ENCODE measurements around the gene GAS2.
"Not testable (repeated sequence)": the region's sequence is repeated elsewhere in the genome, so short reads cannot be mapped to it uniquely, and the experiment has no call there.

The GAS2 gene

DNA sequence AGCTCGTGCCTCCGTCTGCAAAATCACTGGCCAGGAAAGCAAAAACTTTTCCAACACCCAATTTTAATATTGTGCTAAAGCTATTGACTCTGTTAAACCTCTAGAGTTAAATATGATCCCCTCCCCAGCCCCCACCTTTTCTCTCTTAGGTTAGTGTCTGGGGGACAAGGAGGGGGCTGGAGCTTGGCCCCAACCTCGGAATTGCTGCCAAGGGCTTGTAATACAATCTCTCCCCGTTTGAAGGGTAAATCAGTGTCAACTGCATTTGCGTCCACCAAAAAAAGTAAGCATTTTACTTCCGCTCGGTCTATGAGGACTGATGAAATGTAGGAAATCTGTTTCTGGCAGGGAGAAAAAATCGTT lies at the start of gene GAS2:
GAS2 (plus strand) TSS at position 287 of the 363 bp plus-strand sequence. CDS start 8,259 bp downstream, outside the sequence.
- DNase-seq = no peak

DNA sequence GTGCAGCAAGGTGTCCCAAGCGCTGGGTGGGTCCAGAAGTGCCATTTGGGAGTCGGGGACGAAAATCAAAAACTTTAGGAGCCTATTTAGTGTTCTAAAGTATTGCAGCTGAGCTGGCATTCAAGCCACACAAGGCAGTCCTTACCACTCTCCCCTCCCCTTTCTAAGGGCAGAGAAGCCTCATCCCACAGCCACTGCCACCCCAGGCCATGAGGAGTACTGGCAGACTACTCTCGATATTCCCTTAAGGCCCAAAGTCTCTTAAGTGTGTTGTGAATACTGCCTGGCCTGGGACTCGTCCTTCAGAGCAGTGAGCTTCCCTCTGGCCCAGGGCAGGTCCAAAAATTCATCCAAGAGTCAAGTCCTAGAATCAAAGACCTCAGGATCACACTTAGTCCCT lies 48.5 kb upstream of the GAS2 start:
- no peak for DNase-seq

DNA sequence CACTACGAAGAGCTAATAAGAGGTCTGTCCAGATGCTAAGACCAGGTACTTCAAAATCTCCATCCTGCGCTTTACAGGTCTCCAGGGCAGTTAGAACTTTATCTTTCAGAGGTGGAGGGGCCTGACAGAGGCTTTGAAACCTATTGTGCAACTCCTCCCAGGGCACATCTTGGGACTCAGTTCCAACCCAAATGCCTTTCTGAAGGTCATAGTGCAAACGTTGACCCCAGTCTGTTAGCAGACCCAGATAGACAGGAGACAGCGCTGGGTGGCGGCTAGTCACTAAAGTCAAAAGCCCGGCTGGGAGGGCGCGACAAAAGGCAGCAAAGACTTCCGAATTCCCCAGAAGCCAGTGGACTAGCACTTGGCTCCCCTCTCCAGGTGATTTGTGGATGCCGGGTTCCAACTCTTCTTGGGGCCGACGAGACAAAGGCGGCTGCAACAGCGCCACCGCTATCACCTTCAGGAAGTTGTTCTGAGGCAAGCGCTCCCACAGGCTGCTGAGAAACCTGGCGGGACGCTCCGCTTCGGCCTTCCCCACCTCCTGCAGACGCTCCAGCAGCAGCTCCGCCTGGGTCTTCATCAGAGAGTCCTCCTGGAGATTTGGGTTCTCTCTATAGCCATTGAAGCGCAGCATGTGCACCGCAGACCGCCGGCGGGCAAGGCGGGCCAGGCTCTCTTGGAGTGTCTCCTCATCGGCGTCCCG lies 41.5 kb upstream of the GAS2 start:
- DNase-seq = peak; percentile 8 to 68

DNA sequence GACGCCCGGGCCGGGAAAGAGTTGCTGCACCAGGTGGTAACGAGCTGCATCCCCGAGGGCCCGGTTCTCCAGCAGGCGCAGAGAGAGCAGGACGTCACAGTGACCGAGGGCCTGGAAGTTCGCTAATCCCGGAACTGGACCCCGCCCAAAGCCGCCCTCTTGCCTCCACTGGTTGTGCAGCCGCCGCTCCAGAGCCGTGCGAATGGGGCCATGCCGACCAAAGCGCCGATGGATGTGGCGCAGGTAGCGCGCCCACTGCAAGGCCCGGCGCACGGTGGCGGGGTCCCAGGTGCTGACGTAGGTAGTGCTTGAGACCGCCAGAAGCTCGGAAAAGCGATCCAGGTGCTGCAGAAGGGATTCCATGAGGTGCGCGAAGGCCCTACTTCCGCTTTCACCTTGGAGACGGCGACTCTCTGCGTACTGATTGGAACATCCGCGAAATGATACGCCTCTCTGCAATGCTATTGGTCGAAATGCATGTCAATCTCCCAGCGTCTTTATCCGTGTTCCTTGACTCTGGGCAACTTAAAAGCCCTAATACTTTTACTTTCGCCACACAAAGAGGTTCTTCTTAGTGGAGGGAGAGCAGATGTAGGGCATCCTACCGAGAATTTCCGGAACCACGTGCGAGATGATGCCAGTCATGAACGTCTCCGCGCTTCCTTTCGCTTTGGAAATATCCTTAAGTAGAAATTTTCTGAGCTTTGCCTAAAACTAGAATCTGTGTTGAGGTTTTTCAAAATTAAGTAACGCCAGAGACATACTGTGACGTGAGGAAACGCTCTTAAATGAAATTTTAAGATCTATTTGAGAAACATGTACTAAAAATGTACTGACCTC lies 40.7 kb upstream of the GAS2 start, which contains the start of gene FANCF:
FANCF (minus strand) TSS at position 376 of the 840 bp plus-strand sequence; CDS start at position 363, 13 bp downstream.
- peak; percentile 93 to 97 for DNase-seq

DNA sequence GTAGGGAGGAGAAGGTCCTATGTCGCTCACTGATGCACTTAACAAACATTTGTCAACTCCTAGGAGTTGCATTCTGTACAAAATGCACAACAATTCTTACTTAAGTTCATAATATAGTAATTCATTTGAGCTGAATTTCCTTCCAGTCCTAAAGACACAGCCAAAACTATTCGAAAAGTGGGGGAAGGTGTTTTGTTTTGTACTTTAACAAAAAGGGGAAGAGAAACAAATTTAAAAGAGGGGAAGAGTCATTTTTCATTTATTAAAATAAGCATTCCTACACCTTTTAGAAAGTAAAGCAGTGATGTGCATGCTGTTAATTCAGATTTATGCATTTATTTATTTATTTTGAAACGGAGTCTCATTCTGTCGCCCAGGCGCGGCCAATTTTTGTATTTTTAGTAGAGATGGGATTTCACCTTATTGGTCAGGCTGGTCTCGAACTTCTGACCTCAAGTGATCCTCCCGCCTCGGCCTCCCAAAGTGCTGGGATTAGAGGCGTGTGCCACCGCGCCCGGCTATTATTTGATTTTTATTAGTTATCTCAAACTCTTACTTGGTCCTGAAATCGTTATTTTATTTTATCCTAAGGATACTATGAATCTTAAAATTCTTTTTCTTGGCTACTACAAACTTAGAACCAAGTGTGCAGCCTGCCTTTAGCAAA lies 39.7 kb upstream of the GAS2 start:
- no peak for DNase-seq

DNA sequence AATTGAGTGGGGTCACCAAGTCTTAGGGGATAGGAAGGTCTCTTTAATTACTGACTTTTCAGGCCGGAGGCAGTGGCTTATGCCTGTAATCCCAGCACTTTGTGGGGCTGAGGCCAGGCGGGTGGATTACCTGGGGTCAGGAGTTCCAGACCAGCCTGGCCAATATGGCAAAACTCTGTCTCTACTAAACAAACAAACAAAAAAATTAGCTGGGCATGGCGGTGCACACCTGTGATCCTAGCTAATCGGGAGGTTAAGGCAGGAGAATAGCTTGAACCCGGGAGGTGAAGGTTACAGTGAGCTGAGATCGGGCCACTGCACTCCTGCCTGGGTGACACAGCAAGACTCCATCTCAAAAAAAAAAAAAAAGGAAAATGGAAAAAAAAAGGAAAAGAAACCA lies 39.0 kb upstream of the GAS2 start:
- DNase-seq = no peak

DNA sequence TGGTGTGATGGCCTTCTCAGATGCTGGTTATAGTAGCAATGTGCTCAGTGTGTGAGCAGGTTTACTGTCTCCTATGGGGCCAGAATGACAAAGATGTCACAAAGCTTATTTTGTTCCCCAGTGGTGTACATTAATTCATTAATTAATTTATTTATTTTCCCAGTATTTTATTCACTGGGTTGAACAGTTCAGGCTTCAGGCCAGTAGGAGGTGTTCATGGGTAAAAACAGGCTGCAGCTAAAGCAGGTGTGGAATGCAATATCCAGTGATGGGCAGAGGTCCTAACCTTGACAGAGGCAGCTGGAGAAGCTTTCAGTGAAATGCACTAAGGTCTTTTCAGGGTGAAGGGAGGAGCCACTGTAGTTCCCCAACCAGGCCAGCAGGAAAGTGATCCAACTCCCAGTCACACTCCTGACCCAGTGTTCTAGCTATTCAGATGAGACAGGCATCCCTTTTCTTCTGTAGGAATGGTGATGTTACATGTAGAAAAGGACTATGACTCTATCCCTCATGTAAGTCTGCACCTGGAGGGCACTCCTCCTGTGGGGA lies 33.0 kb upstream of the GAS2 start:
- no peak for DNase-seq

DNA sequence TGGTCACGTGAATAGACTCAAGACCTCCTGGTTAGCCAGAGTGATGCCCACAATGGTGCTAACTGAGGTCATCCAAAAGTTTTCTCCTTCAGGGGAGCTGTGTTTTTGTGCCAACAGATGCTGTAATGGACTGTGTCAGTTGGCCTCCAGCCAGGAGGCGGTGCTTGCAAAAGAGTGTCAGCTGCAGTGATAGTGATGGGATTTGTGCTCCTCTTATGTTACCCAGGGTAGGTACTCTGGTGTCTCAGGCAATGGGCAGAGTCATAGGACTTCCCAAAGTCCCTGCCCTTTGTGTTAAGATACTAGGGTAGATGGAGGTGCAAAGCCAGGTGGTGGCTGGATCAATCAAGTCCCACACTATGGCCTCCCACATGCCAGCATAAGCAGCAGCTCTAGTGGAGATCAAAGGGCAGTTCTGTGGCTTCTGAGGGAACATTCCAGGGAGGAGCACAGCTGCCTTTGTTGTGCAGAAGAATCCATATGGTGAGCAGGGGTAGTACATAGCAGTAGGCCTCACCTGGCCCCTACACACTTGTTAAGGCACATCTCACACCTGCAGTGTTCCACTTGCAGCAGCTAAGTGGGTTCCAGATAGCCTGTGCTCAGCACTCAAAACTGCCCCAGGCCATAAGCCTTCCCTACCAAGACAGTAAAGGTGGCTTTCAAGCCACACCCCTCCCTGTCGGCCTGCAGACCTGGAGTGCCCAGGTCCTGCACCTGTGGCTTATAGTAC lies 31.3 kb upstream of the GAS2 start:
- no peak for DNase-seq

DNA sequence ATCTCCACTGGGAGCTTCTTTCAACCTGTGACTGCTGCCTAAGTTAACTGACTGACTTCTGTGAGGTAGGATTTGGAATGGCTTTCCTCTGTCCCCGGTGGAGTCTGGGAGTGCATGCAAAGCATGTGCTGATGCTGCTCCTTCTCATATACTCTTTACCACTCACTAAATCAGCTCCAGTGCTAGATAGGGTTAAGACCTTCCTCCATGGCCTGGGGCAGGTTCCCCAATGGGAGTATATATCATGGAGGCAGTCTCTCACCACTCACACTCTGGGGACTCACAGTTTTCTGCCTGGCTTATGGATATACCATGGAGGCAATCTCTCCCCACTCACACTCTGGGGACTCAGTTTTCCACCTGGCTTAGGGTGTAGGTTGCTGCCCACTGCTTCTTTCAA lies 30.7 kb upstream of the GAS2 start:
- DNase-seq = no peak

DNA sequence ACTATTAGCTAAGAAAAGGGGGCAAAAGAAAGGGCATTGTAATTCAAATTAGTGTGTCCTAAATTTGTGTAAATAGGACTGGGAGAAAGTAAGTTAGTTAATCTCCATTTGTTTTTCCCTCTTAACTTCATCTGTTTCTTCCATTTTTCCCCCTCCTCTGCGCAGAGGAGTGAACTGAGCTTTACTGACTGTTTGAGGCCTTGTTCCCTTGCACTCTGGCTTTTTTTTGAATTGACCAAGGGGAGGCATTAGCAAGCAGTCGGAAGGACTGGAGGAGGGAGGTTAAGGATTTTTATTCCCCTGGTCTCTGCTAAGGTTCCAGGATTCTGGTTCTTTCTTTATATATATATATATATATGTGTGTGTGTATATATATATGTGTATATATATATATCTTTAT lies 25.5 kb upstream of the GAS2 start:
- DNase-seq = no peak

DNA sequence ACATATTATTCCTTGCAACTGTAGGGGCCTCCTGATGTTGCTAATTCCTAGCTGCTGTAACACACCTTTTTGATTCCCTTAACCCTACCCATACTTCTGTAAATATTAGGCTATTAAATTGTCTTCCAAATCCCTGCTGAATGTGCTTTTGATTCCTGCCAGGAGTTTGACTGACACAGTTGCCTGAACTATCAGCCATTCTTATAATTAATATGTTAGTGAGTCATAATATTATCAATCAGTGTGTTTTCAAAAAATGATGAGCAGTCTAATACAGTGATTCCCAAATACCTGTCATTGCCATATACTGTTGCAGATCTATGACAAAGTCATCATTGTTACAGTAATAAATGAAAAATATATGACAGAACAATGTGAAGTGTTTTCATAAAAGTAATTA lies 24.9 kb upstream of the GAS2 start:
- no peak for DNase-seq

DNA sequence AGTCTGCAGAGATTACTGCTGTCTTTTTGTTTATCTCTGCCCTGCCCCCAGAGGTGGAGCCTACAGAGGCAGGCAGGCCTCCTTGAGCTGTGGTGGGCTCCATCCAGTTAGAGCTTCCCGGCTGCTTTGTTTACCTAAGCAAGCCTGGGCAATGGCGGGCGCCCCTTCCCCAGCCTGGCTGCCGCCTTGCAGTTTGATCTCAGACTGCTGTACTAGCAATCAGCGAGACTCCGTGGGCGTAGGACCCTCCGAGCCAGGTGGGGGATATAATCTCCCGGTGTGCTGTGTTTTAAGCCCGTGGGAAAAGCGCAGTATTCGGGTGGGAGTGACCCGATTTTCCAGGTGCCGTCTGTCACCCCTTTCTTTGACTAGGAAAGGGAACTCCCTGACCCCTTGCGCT lies 14.1 kb upstream of the GAS2 start:
- DNase-seq = not testable (repeated sequence)

DNA sequence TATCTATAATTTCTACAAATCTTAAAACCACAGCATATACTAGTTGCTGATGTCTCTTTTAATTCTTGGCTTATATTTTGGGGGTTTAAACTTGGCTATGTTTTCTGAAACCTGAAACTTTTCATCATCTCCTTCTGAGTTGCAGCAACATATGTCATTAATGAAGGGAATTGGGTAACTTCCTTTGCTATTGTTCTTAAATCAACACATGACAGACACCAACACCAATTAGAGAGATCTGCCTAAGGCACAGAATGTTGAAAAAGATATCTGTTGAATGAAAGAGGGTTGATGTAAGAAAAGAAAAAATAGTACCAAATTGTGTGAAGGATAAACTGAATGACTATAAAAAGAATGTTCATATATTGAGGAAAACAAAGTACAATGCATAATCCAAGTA lies 10.3 kb upstream of the GAS2 start:
- DNase-seq = no peak

DNA sequence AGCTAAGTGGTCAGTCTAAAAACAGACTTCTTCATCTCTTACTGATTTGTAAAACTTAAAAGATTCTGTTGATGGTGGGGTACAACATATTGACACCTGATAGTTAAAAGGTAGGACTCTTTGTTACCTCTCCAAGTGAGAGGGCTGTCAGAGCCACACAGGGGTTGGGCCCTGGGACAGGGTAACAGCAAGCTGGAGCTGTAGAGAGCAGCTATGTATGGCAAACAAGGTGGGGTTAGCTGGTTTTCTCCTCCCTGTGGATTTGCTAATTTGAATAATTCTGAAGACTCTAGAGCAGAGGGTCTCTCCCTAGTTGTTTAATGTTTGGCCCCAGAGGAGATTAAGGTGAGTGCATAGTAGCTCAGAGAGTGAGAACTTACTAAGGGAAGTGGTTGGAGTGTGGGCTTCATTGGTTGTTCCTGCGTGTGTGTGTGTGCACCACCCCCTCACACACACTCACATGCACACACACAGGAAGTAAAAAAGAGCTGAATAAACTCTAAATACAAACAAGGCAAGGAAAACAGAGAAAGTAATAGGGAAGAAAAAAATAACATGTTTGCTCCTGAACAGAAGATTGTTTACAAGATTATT lies 9.2 kb upstream of the GAS2 start:
- DNase-seq = no peak

DNA sequence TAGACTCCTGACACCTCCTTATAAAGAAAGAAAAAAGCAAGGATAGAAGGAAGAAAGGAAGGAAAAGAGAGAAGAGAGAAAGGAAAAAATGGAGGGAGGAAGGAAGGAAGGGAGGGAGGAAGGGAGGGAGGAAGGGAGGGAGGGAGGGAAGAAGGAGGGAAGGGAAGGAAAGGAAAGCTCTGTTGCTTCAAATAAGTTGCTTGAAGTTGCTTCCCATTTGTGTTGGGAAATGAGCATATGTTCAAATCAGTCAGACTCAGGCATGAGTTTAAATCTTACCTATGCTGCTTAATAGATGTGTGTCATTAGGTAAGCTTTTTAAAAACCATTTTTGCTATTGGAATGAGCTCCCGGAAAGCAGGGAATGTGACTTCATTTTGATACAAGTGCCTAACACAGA lies 6.6 kb upstream of the GAS2 start:
- DNase-seq = no peak

DNA sequence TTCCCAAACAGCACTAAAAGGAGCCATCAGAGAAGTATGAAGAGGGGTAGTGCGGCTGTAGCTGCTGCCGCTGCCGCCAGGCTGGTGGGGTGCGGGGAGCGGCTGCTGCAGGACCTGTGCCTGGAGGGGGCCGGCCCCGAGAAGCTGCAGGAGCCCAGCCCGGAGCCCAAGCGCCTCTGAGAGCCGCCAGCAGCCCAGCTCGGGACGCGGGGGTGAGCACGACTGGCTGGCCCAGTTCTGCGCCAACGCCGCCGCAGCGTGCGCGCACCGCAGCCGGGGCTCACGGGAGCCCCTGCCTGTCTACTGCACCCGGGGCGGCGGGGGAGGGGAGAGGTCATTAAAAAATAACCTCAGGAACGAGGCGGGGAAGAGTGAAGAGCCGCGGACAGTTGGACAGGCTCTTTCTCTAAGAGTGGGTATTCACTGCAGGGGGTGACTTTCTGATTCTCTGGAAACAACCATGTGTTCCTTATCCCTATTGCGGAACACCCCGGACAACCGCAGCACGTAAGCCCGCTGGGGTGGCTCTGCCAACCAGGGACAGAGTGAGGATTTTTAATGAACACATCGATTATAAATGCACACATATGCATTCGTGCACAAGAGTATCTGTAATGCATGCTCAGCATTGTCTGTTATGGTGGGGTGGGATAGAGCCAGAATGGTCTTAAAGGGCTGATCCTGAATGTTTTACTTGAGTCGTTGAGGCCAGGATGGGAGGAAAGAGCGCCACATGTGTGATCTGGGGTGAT lies 453 bp downstream of the GAS2 start:
- DNase-seq = no peak

DNA sequence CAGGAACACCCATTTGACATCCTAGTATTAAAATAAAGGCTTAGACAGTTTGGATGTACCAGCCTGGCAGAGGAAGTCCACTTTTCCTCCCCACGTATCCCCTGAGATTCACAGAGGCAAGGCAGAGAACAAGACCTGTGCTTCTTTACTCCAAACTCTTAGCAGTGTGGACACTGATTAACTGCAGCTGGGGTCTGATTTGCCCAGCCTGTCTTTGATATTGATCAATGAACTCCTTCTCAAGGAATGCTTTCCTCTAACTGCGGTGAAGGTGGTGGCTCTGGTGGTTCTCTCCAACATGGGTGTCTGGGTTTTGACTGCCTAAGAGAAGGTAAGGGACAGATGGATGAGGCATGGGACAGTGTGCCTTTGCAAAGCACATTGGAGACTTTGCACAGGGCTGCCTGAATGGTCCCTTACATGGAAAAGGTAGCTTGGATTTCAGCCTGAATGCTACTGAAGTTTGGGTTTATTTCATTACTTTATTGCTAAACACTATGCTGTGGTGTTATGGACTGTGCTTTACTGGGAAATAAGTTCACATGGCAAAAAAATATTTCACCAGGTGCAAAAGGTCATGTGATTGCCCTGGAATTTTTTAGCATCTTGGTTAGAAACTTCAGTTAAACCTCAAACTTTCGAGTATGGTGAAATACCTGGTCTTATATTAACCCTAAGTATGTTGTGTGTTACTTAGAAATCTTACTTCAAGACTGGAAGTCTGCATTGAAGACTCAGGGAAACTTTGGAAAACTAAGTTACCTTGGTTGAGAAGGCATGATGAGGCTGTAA lies 1.8 kb downstream of the GAS2 start:
- no peak for DNase-seq

DNA sequence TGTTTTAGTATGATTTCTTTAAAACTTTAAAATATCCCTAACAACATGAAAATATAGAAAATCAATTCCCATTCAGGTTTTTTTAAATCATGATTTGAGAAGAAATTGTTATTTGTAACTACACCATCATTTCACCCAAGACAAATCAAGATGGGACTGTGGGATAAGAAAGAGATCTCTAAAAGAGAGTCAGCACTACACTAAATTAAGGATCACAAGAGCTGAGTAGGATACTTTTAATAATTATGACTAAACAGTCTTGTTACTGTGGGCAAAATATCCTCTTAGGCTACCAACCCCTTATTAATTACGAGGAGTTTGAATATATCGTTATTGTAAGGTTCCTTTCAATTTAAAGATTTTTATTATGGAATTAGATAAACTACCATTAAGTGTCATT lies 3.0 kb downstream of the GAS2 start:
- no peak for DNase-seq

DNA sequence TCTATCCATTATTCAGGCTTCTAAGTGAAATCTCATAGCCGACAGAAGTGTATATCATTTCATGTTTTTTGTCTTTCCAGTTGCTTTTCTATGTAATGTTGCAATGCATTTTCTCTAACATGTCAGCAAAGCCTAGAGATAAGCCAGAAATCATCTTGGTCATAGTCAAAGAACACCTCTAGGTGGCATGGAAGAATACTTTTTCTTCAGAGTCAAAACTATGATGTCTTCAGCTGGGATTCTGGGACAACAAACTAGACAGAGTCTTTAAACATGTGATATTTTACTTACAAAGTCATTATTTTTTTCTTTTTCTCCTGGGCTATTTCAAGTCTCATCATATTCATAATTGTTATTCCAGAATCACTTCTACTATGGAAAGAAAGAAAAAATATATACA lies 4.4 kb downstream of the GAS2 start:
- peak in 1 of 2 experiments; percentile 19 for DNase-seq

DNA sequence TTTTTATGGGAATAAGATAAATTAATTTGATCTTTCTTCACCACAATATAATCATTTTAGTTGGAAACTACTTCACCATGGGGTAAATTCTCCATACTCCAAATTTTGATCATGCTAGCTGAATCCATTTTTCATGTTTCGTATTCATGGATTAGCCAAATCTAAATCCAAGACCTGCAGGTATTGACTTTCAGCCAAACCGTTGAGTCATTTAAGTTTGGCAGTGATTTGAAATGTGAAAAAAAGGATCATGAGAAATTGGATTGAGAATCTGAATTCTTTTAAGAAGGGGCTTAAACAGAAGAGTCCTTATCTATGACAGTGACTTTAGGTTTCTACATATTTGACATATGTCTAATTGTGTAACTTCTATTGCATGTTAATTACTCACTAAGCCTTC lies 5.3 kb downstream of the GAS2 start:
- DNase-seq = no peak

Measured in SW 1271 (cell line).